Peyer's patch (tissue), 4 donors: ENCODE data around the gene PTPRA. TPM values are rescaled to one million over a fixed set of nuclear protein-coding genes. Genes with fewer than 3 reads are reported as not detected.

Source experiments
- DNase-seq, 3 donors: peaks; one replicate each; pipeline ENCODE4 v3.0.0-alpha.2; 2017 to 2019
- H3K27ac ChIP-seq, 4 donors: fragments of 200-600 bp; sonication (generic); one replicate each; pipeline ENCODE4 v1.5.1; 2016 to 2019
- H3K27me3 ChIP-seq, 2 donors: fragments of 200-600 bp; sonication (generic); one replicate each; pipeline ENCODE4 v1.5.1; 2019
- H3K36me3 ChIP-seq, 3 donors: fragments of 200-600 bp; sonication (generic); one replicate each; pipeline ENCODE4 v1.5.1; 2016 to 2019
- H3K4me1 ChIP-seq, 4 donors: fragments of 200-600 bp; sonication (generic); one replicate each; pipeline ENCODE4 v1.5.1; 2016 to 2019
- H3K4me3 ChIP-seq, 4 donors: fragments of 200-600 bp; sonication (generic); 1 replicate in 3 of 4; 2 replicates in 1 of 4; pipeline ENCODE4 v1.5.1; 2016 to 2019; ENCODE audit warnings: mild to moderate bottlenecking in 1 of 4
- H3K9me3 ChIP-seq, 4 donors: fragments of 200-600 bp; sonication (generic); one replicate each; pipeline ENCODE4 v1.5.1; 2016 to 2019; ENCODE audit warnings: mild to moderate bottlenecking in 1 of 4
- POLR2A ChIP-seq, 2 donors: fragments of 450-650 bp; IDR thresholded peaks; one replicate each; pipeline ENCODE4 v1.5.1; 2017; ENCODE audit warnings: antibody characterized with exemption in 2 of 2, mild to moderate bottlenecking in 2 of 2, moderate library complexity in 2 of 2
- total RNA-seq, 4 donors: library from RNA; depleted of rRNA; stranded (reverse); fragments of >200 nt; gene quantifications; one replicate each; pipeline ENCODE4 v1.1.0, GENCODE V29; 2016
- TF ChIP-seq, protein P1 (sequence below), 6 experiments: fragments of 450-650 bp in 4 of 6; fragments of 200-600 bp in 2 of 6; sonication (generic) in 1 of 6; IDR thresholded peaks; one replicate each; pipeline ENCODE4 v1.5.1; 2017 to 2019; ENCODE audit warnings: antibody characterized with exemption in 6 of 6, mild to moderate bottlenecking in 3 of 6, moderate library complexity in 1 of 6

Gene PTPRA
- total RNA-seq, 4 donors from 2014 or later = 22.8 to 52.8 (median 36.5) TPM

DNA sequence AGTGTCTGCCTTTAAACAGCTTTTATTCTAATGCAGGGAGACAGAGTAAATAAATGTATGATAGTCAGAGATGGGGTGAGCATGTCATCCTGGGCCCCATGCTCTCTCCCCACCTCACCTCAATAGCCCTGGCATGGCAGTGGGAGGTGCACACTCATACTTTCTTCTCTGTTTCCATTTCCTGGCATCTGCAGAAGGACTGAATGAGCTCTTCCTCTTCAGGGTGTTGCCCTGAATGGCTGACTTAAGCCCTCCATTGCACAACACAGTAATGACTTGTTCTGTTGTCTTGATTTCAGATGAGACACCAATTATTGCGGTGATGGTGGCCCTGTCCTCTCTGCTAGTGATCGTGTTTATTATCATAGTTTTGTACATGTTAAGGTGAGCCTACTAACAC is 113.2 kb downstream of the PTPRA start:
- Histone ChIP-seq H3K27me3 (no peaks in the 10 kb centered on the region), H3K4me1 (no peaks in the 10 kb centered on the region), H3K9me3 (no peaks in the 10 kb centered on the region), H3K36me3 (peaks cover 0 to 55% (median 0%) of the 10 kb centered on the region in 3 donors), H3K27ac (no peak overlapping the region), H3K4me3 (no peak overlapping the region)
- DNase-seq = no peak
- no peak for TF ChIP-seq POLR2A (IDR thresholded peaks at IDR 0.05)
- TF ChIP-seq, protein P1, sequence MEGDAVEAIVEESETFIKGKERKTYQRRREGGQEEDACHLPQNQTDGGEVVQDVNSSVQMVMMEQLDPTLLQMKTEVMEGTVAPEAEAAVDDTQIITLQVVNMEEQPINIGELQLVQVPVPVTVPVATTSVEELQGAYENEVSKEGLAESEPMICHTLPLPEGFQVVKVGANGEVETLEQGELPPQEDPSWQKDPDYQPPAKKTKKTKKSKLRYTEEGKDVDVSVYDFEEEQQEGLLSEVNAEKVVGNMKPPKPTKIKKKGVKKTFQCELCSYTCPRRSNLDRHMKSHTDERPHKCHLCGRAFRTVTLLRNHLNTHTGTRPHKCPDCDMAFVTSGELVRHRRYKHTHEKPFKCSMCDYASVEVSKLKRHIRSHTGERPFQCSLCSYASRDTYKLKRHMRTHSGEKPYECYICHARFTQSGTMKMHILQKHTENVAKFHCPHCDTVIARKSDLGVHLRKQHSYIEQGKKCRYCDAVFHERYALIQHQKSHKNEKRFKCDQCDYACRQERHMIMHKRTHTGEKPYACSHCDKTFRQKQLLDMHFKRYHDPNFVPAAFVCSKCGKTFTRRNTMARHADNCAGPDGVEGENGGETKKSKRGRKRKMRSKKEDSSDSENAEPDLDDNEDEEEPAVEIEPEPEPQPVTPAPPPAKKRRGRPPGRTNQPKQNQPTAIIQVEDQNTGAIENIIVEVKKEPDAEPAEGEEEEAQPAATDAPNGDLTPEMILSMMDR (IDR thresholded peaks at IDR 0.05) = no peak

GRCh38 chr20:2987861-2988260 is 114.6 kb downstream of the PTPRA start:
- Histone ChIP-seq H3K9me3 (no peaks in the 10 kb centered on the region), H3K36me3 (peaks cover 0 to 69% (median 0%) of the 10 kb centered on the region in 3 donors), H3K4me3 (no peak overlapping the region), H3K4me1 (no peaks in the 10 kb centered on the region), H3K27ac (no peak overlapping the region), H3K27me3 (no peaks in the 10 kb centered on the region)
- no peak for TF ChIP-seq POLR2A (IDR thresholded peaks at IDR 0.05)
- TF ChIP-seq, protein P1 (IDR thresholded peaks at IDR 0.05) = no peak
- DNase-seq = no peak

GRCh38 chr20:2991532-2991931 is 118.3 kb downstream of the PTPRA start:
- Histone ChIP-seq H3K4me3 (no peak overlapping the region), H3K4me1 (no peaks in the 10 kb centered on the region), H3K9me3 (no peaks in the 10 kb centered on the region), H3K27ac (no peak overlapping the region), H3K27me3 (no peaks in the 10 kb centered on the region), H3K36me3 (peaks cover 0 to 96% (median 0%) of the 10 kb centered on the region in 3 donors)
- TF ChIP-seq, protein P1 (IDR thresholded peaks at IDR 0.05) = no peak
- no peak for TF ChIP-seq POLR2A (IDR thresholded peaks at IDR 0.05)
- no peak for DNase-seq

DNA sequence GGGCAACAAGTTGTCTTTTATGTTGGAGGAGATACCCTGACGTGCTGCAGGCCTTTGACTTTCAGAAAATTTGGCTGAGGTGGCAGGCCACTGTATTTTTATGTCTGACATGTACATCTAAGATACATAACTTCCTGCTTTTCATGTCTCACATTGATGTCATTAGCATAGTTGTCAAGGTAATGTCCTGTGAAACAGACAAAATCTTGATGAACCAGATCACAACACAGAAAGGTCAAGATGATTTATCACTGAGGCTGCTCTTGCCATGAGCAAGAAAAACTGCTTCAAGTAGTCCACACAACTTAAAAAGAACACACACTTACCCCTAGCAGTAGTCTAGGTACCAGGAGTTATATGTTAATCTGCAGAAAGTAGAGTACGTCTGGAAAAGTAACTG is 120.0 kb downstream of the PTPRA start:
- no peaks in the 10 kb centered on the region for H3K9me3 ChIP-seq
- no peaks in the 10 kb centered on the region for H3K27me3 ChIP-seq
- TF ChIP-seq POLR2A (IDR thresholded peaks at IDR 0.05) = no peak
- TF ChIP-seq, protein P1 (IDR thresholded peaks at IDR 0.05) = no peak
- no peak for DNase-seq
- H3K27ac ChIP-seq = no peak overlapping the region
- H3K4me3 ChIP-seq = no peak overlapping the region
- H3K36me3 ChIP-seq = peaks cover 0 to 82% (median 0%) of the 10 kb centered on the region in 3 donors
- no peaks in the 10 kb centered on the region for H3K4me1 ChIP-seq

GRCh38 chr20:2995796-2996195 is 122.5 kb downstream of the PTPRA start:
- H3K36me3 ChIP-seq = peaks cover 0 to 60% (median 0%) of the 10 kb centered on the region in 3 donors
- no peaks in the 10 kb centered on the region for H3K4me1 ChIP-seq
- no peaks in the 10 kb centered on the region for H3K9me3 ChIP-seq
- H3K27ac ChIP-seq = no peak overlapping the region
- H3K4me3 ChIP-seq = no peak overlapping the region
- DNase-seq = no peak
- H3K27me3 ChIP-seq = no peaks in the 10 kb centered on the region
- TF ChIP-seq, protein P1 (IDR thresholded peaks at IDR 0.05) = no peak
- TF ChIP-seq POLR2A (IDR thresholded peaks at IDR 0.05) = no peak

- no peak for DNase-seq
- H3K36me3 ChIP-seq = peaks cover 0 to 34% (median 0%) of the 10 kb centered on the region in 3 donors
- no peaks in the 10 kb centered on the region for H3K27me3 ChIP-seq
- H3K27ac ChIP-seq = no peak overlapping the region
- H3K9me3 ChIP-seq = no peaks in the 10 kb centered on the region
- no peak overlapping the region for H3K4me3 ChIP-seq
- TF ChIP-seq, protein P1 (IDR thresholded peaks at IDR 0.05) = no peak
- TF ChIP-seq POLR2A (IDR thresholded peaks at IDR 0.05) = no peak
- H3K4me1 ChIP-seq = no peaks in the 10 kb centered on the region
Measured at GRCh38 chr20:2998728-2999127, 125.4 kb downstream of the PTPRA start.
